HG02798 (cell line): ENCODE data around the gene SPNS1.

Experiments used
- ATAC-seq: cut with Tn5 transposase; IDR thresholded peaks from one replicate; pipeline ENCODE4 v1.9.1; 2021; ENCODE audit warnings: mild to moderate bottlenecking; ENCODE audit not compliant: unreplicated experiment, poor library complexity

The SPNS1 gene

DNA sequence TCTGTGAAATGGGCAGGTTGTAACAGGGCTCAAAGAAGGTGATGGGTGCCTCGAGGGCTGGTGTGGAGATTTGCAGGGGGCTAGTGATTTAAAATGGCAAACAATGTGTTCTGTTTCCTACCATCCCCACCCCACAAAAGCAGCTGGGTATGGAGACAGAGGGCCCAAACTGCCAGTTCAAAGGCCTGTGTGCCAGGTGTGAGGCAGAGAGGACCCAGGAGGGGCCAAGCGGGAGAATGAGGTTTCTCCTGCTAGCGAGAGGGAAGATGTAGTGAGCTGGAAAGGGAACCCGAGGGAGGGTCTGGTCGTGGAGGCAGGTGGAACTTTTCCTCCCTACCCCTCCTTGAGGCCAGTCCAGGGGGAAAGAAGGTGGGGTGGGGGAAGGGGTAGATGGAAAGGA lies 49.7 kb downstream of the SPNS1 start:
- ATAC-seq = no peak

DNA sequence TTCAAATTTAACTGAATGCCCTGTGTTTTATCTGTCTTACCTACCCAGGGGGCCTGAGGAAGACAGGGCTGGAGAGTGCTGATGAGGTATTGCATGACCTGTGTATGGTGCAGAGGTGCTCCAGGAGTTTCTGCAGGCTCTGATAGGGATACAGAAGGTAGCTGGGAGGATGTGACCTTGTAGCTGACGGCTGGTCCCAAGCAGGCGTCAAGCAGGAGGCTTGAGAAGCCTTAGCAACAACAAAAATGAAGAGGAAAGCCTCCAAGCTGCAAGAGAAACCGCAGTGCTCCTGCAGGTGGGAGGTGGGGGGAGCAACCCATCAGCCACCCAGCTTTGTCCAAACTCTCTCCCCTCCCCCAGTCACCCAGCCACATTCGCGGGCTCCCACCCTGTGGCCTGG lies 50.6 kb downstream of the SPNS1 start:
- no peak for ATAC-seq

DNA sequence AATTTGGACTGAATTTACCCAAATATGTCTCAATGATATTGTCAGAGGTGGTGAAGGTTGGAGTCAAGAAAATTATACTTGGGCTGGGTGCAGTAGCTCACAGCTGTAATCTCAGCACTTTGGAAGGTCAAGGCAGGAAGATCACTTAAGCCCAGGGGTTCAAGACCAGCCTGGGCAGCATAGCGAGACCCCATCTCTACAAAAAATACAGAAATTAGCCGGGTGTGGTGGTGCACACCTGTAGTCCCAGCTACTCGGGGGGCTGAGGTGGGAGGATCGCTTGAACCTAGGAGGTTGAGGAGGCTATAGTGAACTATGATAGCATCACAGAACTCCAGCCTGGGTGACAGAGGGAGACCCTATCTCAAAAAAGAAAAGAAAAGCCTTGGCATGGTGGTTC lies 51.2 kb downstream of the SPNS1 start:
- no peak for ATAC-seq

DNA sequence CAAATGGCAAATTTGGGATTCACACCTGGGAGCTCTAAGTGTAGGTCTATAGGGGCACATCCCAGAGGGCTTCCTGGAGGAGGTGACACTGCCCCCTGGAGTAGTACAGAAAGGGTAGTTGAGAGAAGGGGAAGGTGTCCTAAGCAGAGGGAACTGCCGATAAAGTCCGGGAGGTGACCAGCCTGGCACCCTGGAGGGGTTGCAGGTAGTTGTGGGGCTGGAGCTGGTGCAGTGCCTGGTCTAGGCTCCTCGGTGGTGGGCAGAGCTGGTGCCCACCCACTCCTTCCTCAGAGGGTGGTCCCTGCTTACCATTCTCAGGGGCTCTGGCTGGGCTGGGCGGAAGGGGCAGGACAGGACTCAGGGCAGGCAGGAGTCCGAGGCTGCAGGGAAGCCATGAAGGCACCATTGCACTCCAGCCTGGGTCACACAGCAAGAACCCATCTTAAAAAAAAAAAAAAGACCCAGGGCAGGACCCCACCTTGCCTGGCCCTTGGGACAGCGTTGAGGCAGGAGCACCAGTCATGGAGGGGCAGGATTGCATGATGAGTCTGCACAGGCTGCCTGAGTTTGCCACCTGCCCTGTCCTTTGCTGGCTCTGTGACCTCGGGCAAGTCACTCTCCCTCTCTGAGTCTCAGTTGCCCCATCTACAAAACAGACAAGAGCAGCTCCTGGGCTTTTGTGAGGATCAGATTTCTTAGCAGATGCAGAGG lies 54.0 kb downstream of the SPNS1 start:
- ATAC-seq = no peak

DNA sequence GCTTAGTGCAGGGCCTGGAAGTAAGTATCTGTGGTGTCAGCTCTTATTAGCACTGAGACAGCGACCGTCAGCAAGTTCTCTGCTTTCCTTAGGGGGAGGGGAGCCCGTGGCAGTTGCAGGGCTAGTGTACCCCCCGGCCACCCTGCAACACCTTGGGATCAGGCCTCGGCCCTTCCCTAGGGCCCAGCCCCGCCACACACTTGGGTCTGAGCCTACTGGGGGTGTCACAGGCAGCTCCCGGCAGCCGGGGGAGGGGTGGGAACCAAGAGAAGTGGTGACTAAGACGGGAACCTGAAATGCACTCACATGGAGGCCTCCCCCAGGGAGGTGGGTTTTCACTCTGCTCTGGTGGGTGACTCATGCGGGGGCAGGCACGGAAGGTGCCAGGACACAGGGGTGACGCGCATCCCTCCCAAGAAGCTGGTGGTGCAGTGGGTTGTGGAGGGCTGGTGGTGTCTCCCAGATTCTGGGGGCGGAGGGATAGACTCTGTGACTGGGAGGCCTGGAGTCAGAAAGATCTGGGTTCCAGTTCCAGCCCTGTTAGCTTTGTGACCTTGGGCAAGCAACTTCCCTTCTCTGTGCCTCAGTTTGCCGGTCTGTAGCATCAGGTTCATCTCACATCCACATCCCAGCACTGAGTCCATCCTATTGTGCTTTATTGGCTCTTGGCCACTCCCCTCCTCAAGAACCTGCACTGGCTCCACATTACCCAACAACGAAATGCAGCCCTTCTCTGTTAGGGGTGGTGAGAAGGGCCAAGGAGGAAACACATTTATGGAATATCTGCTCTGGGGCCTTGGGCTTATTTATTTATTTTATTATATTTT lies 54.8 kb downstream of the SPNS1 start:
- no peak for ATAC-seq

DNA sequence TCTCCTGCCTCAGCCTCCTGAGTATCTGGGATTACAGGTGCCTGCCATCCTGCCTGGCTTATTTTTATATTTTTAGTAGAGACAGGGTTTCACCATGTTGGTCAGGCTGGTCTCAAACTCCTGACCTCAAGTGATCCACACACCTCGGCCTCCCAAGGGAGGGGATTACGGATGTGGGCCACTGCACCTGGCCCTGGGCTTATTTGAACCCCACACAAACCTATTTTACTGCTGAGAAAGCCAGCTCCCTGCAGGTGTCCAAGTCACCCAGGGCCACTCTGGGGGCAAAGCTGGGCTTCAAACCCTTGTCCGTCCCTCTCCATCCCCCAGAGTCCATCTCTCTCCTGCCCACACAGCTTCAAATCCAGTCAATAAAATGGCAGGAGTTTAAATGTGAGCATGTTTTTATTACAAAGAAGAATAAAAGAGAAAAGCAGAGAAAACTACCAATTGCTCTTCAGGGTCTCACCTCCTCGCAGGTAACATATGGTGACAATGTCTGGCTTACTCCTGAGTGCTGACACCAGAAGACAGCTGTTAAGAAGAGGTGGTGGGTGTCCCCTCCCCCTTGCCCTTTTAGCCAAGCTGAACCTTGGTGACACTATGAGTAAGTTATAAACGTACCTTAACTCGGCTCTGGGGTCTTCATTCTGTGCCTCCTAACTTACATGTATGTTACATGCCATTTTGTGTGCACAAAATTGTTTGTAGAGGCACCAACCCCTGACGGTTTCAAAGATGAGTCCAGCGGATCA lies 55.7 kb downstream of the SPNS1 start:
- ATAC-seq = no peak
